Peyer's patch (tissue), 4 donors: ENCODE measurements around the gene ATOH8.
"Not testable (repeated sequence)": the region's sequence is repeated elsewhere in the genome, so short reads cannot be mapped to it uniquely, and the experiment has no call there.

Source experiments
- CTCF ChIP-seq, 6 experiments: fragments of 450-650 bp in 4 of 6; fragments of 200-600 bp in 2 of 6; sonication (generic) in 1 of 6; IDR thresholded peaks; one replicate each; pipeline ENCODE4 v1.5.1; 2017 to 2019; ENCODE audit warnings: antibody characterized with exemption in 6 of 6, mild to moderate bottlenecking in 3 of 6, moderate library complexity in 1 of 6
- POLR2A ChIP-seq, 2 donors: fragments of 450-650 bp; IDR thresholded peaks; one replicate each; pipeline ENCODE4 v1.5.1; 2017; ENCODE audit warnings: antibody characterized with exemption in 2 of 2, mild to moderate bottlenecking in 2 of 2, moderate library complexity in 2 of 2

GRCh38 chr2:85829394-85829793 lies 75.6 kb downstream of the ATOH8 start:
- not testable (repeated sequence) for TF ChIP-seq CTCF, POLR2A (IDR thresholded peaks at IDR 0.05)
